ENCODE measurements around the gene CEP295NL.
"Not testable (repeated sequence)": the region's sequence is repeated elsewhere in the genome, so short reads cannot be mapped to it uniquely, and the experiment has no call there.

DNA sequence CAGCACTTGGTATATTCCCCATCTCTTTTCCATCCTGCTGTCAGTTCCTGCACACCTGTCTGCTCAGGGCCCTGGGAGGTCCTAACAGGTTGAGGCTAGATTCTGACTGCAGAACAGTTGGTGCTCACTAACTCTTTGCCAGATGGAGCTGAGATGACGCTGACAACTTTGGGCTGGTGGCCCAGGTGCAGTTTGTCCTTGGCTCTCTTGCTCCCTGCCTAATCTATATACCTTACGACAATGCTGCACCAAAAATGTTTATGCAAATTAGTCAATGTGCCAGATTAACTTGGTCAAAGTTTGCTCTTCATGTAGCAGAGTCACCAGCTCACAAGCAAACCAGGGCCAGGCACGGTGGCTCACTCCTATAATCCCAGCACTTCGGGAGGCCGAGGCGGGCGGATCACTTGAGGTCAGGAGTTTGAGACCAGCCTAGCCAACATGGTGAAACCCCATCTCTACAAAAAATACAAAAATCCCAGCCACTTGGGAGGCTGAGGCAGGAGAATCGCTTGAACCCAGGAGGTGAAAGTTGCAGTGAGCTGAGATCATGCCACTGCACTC, 26.0 kb downstream of the CEP295NL start:
- TF ChIP-seq, protein P1, sequence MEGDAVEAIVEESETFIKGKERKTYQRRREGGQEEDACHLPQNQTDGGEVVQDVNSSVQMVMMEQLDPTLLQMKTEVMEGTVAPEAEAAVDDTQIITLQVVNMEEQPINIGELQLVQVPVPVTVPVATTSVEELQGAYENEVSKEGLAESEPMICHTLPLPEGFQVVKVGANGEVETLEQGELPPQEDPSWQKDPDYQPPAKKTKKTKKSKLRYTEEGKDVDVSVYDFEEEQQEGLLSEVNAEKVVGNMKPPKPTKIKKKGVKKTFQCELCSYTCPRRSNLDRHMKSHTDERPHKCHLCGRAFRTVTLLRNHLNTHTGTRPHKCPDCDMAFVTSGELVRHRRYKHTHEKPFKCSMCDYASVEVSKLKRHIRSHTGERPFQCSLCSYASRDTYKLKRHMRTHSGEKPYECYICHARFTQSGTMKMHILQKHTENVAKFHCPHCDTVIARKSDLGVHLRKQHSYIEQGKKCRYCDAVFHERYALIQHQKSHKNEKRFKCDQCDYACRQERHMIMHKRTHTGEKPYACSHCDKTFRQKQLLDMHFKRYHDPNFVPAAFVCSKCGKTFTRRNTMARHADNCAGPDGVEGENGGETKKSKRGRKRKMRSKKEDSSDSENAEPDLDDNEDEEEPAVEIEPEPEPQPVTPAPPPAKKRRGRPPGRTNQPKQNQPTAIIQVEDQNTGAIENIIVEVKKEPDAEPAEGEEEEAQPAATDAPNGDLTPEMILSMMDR (IDR thresholded peaks at IDR 0.05; ENCODE audit: low read depth, low read length): not testable (repeated sequence)
- TF ChIP-seq EZH2phosphoT487 (IDR thresholded peaks at IDR 0.05; ENCODE audit: low read depth): not testable (repeated sequence)
